Astrocyte (in vitro differentiated cells and primary cell): ENCODE results near the gene CDC20.

Source experiments
- EZH2 ChIP-seq: IDR thresholded peaks from 2 replicates; pipeline ENCODE4 v1.6.1; 2012; ENCODE audit warnings: mild to moderate bottlenecking, low read length, inconsistent platforms; ENCODE audit not compliant: insufficient read depth
- TF ChIP-seq, protein P1 (sequence below): IDR thresholded peaks from 2 replicates; pipeline ENCODE4 v1.5.1; 2011; ENCODE audit warnings: low read depth, mild to moderate bottlenecking, inconsistent platforms, low read length, moderate library complexity; ENCODE audit not compliant: insufficient read depth

DNA sequence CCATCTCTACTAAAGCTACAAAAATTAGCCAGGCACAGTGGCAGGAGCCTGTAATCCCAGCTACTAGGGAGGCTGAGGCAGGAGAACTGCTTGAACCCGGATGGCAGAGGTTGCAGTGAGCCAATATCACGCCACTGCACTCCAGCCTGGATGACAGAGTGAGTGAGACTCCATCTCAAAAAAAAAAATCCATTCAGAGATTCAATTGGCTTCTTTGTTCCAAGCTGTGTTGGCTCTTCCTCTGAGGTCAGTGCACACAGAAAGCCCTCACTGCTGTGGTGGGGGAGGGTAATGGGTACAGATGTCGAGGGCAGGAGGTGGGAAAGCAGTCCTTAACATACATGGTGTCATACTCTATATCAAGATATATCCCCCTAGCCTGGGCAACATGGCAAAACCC lies 43.3 kb upstream of the CDC20 start:
- no peak for TF ChIP-seq EZH2
- TF ChIP-seq, protein P1, sequence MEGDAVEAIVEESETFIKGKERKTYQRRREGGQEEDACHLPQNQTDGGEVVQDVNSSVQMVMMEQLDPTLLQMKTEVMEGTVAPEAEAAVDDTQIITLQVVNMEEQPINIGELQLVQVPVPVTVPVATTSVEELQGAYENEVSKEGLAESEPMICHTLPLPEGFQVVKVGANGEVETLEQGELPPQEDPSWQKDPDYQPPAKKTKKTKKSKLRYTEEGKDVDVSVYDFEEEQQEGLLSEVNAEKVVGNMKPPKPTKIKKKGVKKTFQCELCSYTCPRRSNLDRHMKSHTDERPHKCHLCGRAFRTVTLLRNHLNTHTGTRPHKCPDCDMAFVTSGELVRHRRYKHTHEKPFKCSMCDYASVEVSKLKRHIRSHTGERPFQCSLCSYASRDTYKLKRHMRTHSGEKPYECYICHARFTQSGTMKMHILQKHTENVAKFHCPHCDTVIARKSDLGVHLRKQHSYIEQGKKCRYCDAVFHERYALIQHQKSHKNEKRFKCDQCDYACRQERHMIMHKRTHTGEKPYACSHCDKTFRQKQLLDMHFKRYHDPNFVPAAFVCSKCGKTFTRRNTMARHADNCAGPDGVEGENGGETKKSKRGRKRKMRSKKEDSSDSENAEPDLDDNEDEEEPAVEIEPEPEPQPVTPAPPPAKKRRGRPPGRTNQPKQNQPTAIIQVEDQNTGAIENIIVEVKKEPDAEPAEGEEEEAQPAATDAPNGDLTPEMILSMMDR = no peak
